Measurements from ENCODE around the gene MDFIC. TPM values are rescaled to one million over a fixed set of nuclear protein-coding genes. Genes with fewer than 3 reads are reported as not detected.

The MDFIC gene
- total RNA-seq, 1 donor from 2014 or later = 8.7 TPM

GRCh38 chr7:115056019-115056418 is 134.1 kb downstream of the MDFIC start:
- no peak overlapping the region for H3K4me3 ChIP-seq (ENCODE audit: low read depth, low read length)
- no peak for FAIRE-seq
- H3K36me3 ChIP-seq (ENCODE audit: control insufficient read depth, insufficient read depth, low read length) = no peaks in the 10 kb centered on the region
- no peaks in the 10 kb centered on the region for H3K27me3 ChIP-seq (ENCODE audit: control insufficient read depth, insufficient read depth, low read length)
- no peak for TF ChIP-seq CTCF (IDR thresholded peaks at IDR 0.05; ENCODE audit: insufficient read depth, low read length, severe bottlenecking)
- DNase-seq (ENCODE audit: low read depth) = no peak

- DNase-seq (ENCODE audit: low read depth) = no peak
- no peak for TF ChIP-seq CTCF (IDR thresholded peaks at IDR 0.05; ENCODE audit: insufficient read depth, low read length, severe bottlenecking)
- Histone ChIP-seq H3K36me3 (ENCODE audit: control insufficient read depth, insufficient read depth, low read length) (no peaks in the 10 kb centered on the region), H3K4me3 (ENCODE audit: low read depth, low read length) (no peak overlapping the region), H3K27me3 (ENCODE audit: control insufficient read depth, insufficient read depth, low read length) (no peaks in the 10 kb centered on the region)
- FAIRE-seq = no peak
These were observed 136.8 kb downstream of the MDFIC start for GRCh38 chr7:115058726-115059125.

GRCh38 chr7:115059321-115059720 is 137.4 kb downstream of the MDFIC start:
- FAIRE-seq (no peak), DNase-seq (ENCODE audit: low read depth) (no peak)
- Histone ChIP-seq H3K36me3 (ENCODE audit: control insufficient read depth, insufficient read depth, low read length) (no peaks in the 10 kb centered on the region), H3K4me3 (ENCODE audit: low read depth, low read length) (no peak overlapping the region), H3K27me3 (ENCODE audit: control insufficient read depth, insufficient read depth, low read length) (no peaks in the 10 kb centered on the region)
- TF ChIP-seq CTCF (IDR thresholded peaks at IDR 0.05; ENCODE audit: insufficient read depth, low read length, severe bottlenecking) = no peak

- H3K36me3 ChIP-seq (ENCODE audit: control insufficient read depth, insufficient read depth, low read length) = no peaks in the 10 kb centered on the region
- FAIRE-seq = no peak
- H3K4me3 ChIP-seq (ENCODE audit: low read depth, low read length) = no peak overlapping the region
- no peaks in the 10 kb centered on the region for H3K27me3 ChIP-seq (ENCODE audit: control insufficient read depth, insufficient read depth, low read length)
- DNase-seq (ENCODE audit: low read depth) = no peak
- TF ChIP-seq CTCF (IDR thresholded peaks at IDR 0.05; ENCODE audit: insufficient read depth, low read length, severe bottlenecking) = no peak
These were observed 138.4 kb downstream of the MDFIC start for GRCh38 chr7:115060095-115060870.

- no peaks in the 10 kb centered on the region for H3K27me3 ChIP-seq (ENCODE audit: control insufficient read depth, insufficient read depth, low read length)
- DNase-seq (ENCODE audit: low read depth) = no peak
- TF ChIP-seq CTCF (IDR thresholded peaks at IDR 0.05; ENCODE audit: insufficient read depth, low read length, severe bottlenecking) = no peak
- H3K4me3 ChIP-seq (ENCODE audit: low read depth, low read length) = no peak overlapping the region
- FAIRE-seq = no peak
- no peaks in the 10 kb centered on the region for H3K36me3 ChIP-seq (ENCODE audit: control insufficient read depth, insufficient read depth, low read length)
These were observed 144.2 kb downstream of the MDFIC start for GRCh38 chr7:115066050-115066449.

GRCh38 chr7:115066634-115067033 is 144.7 kb downstream of the MDFIC start:
- no peak for TF ChIP-seq CTCF (IDR thresholded peaks at IDR 0.05; ENCODE audit: insufficient read depth, low read length, severe bottlenecking)
- Histone ChIP-seq H3K4me3 (ENCODE audit: low read depth, low read length) (no peak overlapping the region), H3K36me3 (ENCODE audit: control insufficient read depth, insufficient read depth, low read length) (no peaks in the 10 kb centered on the region), H3K27me3 (ENCODE audit: control insufficient read depth, insufficient read depth, low read length) (no peaks in the 10 kb centered on the region)
- DNase-seq (ENCODE audit: low read depth) (no peak), FAIRE-seq (no peak)
